ENCODE measurements around the gene MOSPD3. TPM values are rescaled to one million over a fixed set of nuclear protein-coding genes. Genes with fewer than 3 reads are reported as not detected.

The MOSPD3 gene
- total RNA-seq, 3 donors from 2014 or later: 11.9 to 17.2 (median 14.4) TPM

- Histone ChIP-seq H3K9me3 (no peaks in the 10 kb centered on the region), H3K4me3 (no peak overlapping the region), H3K4me1 (ENCODE audit: low read depth) (peaks cover 4% of the 10 kb centered on the region), H3K36me3 (ENCODE audit: low read depth) (no peaks in the 10 kb centered on the region)
- intact Hi-C loops (cut with DNase I, micrococcal nuclease): no loop called here
- TF ChIP-seq, protein P1, sequence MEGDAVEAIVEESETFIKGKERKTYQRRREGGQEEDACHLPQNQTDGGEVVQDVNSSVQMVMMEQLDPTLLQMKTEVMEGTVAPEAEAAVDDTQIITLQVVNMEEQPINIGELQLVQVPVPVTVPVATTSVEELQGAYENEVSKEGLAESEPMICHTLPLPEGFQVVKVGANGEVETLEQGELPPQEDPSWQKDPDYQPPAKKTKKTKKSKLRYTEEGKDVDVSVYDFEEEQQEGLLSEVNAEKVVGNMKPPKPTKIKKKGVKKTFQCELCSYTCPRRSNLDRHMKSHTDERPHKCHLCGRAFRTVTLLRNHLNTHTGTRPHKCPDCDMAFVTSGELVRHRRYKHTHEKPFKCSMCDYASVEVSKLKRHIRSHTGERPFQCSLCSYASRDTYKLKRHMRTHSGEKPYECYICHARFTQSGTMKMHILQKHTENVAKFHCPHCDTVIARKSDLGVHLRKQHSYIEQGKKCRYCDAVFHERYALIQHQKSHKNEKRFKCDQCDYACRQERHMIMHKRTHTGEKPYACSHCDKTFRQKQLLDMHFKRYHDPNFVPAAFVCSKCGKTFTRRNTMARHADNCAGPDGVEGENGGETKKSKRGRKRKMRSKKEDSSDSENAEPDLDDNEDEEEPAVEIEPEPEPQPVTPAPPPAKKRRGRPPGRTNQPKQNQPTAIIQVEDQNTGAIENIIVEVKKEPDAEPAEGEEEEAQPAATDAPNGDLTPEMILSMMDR (IDR thresholded peaks at IDR 0.05): no peak
- DNase-seq (peak in 1 of 3 donors; percentile 38), ATAC-seq (no peak)
Measured at GRCh38 chr7:100627238-100627549, 14.9 kb downstream of the MOSPD3 start.

DNA sequence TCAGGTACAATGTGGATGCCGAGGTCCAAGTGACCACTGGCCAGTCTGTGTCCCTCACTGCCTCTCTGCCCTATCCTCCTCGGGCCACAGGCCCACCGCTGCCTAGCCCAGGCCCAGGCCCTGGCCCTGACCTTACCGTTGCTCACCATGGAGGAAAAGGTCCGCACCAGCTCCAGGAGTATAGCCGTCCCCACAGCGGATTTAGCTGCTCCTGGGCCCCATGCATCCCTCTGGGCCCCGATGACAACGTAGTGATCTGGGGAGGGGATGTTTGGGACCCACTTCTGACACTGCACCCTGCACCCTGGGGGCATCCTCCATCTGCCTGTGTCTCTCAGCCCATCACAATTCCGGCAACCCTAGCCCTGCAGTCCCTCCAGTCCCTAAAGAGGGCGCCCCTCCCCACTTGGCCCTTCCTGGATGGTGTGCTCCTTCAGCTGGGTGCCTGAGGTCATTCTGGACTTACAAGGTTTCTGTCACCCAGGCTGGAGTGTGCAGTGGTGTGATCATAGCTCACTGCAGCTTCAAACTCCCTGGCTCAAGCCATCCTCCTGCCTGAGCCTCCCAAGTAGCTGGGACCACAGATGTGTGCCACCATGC is 16.9 kb downstream of the MOSPD3 start:
- H3K4me3 ChIP-seq: no peak overlapping the region
- H3K36me3 ChIP-seq (ENCODE audit: low read depth): no peaks in the 10 kb centered on the region
- TF ChIP-seq, protein P1 (IDR thresholded peaks at IDR 0.05): no peak
- ATAC-seq (no peak), DNase-seq (peak in 1 of 3 donors; percentile 48)
- H3K4me1 ChIP-seq (ENCODE audit: low read depth): peaks cover 7% of the 10 kb centered on the region
- no peaks in the 10 kb centered on the region for H3K9me3 ChIP-seq
- intact Hi-C loops (cut with DNase I, micrococcal nuclease): no loop called here

DNA sequence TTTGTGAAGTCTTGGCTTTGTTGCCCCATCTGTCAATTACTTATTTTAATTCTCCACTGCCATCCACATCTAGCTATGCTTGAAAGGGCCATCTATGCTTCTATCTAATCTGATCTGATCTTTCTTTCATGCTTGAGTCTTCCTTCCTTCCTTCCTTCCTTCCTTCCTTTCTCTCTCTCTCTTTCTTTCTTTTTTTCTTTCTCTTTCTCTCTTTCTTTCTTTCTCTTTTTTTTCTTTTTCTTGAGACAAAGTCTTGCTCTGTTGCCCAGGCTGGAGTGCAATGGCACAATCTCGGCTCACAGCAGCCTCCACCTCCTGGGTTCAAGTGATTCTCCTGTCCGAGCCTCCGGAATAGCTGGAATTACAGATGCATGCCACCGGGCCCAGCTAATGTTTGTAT is 17.7 kb downstream of the MOSPD3 start:
- intact Hi-C loops (cut with DNase I, micrococcal nuclease): no loop called here
- no peaks in the 10 kb centered on the region for H3K36me3 ChIP-seq (ENCODE audit: low read depth)
- no peaks in the 10 kb centered on the region for H3K9me3 ChIP-seq
- H3K4me1 ChIP-seq (ENCODE audit: low read depth): peaks cover 7% of the 10 kb centered on the region
- ATAC-seq (no peak), DNase-seq (no peak)
- H3K4me3 ChIP-seq: no peak overlapping the region
- TF ChIP-seq, protein P1 (IDR thresholded peaks at IDR 0.05): no peak

- Histone ChIP-seq H3K36me3 (ENCODE audit: low read depth) (no peaks in the 10 kb centered on the region), H3K9me3 (no peaks in the 10 kb centered on the region), H3K4me1 (ENCODE audit: low read depth) (peaks cover 3% of the 10 kb centered on the region), H3K4me3 (no peak overlapping the region)
- ATAC-seq (peak; percentile 81), DNase-seq (peak; percentile 55 to 77 (median 77))
- TF ChIP-seq, protein P1 (IDR thresholded peaks at IDR 0.05): no peak
- intact Hi-C loops (cut with DNase I, micrococcal nuclease): no loop called here
Measured at GRCh38 chr7:100632951-100633717, 20.8 kb downstream of the MOSPD3 start.

- intact Hi-C loops (cut with DNase I, micrococcal nuclease): no loop called here
- H3K4me3 ChIP-seq: no peak overlapping the region
- ATAC-seq (no peak), DNase-seq (no peak)
- H3K36me3 ChIP-seq (ENCODE audit: low read depth): no peaks in the 10 kb centered on the region
- no peaks in the 10 kb centered on the region for H3K9me3 ChIP-seq
- H3K4me1 ChIP-seq (ENCODE audit: low read depth): no peaks in the 10 kb centered on the region
- TF ChIP-seq, protein P1 (IDR thresholded peaks at IDR 0.05): no peak
Measured at GRCh38 chr7:100639995-100640516, 27.7 kb downstream of the MOSPD3 start.
